K562 (cell line): ENCODE data around the gene TRIM27. TPM values are rescaled to one million over a fixed set of nuclear protein-coding genes. Genes with fewer than 3 reads are reported as not detected.
A peak's percentile ranks its signal among the peaks of the same experiment; 100 is the strongest.

Experiments used
- BACH1 ChIP-seq: fragments of 200-800 bp; sonication (Bioruptor generic); IDR thresholded peaks from 2 replicates; pipeline ENCODE4 v1.6.1; 2016; ENCODE audit warnings: missing genetic modification characterization, missing compliant biosample characterization
- EHMT2 ChIP-seq: fragments of 450-650 bp; IDR thresholded peaks from 2 replicates; pipeline ENCODE4 v1.6.1; 2018; ENCODE audit warnings: antibody characterized with exemption
- FOSL1 ChIP-seq: fragments of 200-800 bp; sonication (Bioruptor generic); conservative IDR thresholded peaks from 2 replicates; pipeline ENCODE4 v1.6.1; 2016; ENCODE audit warnings: missing genetic modification characterization, missing compliant biosample characterization
- MECOM ChIP-seq: fragments of 250-450 bp; sonication (Bioruptor Pico); IDR thresholded peaks from 2 replicates; pipeline ENCODE4 v1.8.0; 2022; ENCODE audit warnings: inconsistent platforms
- NCOA6 ChIP-seq: fragments of 450-650 bp; IDR thresholded peaks from 2 replicates; pipeline ENCODE4 v1.6.1; 2017; ENCODE audit warnings: mild to moderate bottlenecking
- NKRF ChIP-seq: fragments of 450-650 bp; IDR thresholded peaks from 2 replicates; pipeline ENCODE4 v1.6.1; 2016; ENCODE audit warnings: borderline replicate concordance
- PHB2 ChIP-seq: fragments of 450-650 bp; IDR thresholded peaks from 2 replicates; pipeline ENCODE4 v1.6.1; 2017; ENCODE audit warnings: low read depth
- PREB ChIP-seq: sonication (generic); formaldehyde crosslinking; IDR thresholded peaks from 2 replicates; pipeline ENCODE4 v1.8.1; 2023; ENCODE audit warnings: mild to moderate bottlenecking, missing genetic modification reagents
- RBM25 ChIP-seq: fragments of 200-400 bp; formaldehyde crosslinking; IDR thresholded peaks from 2 replicates; pipeline ENCODE4 v1.6.1; 2018; ENCODE audit warnings: low read length, low read depth, moderate library complexity; ENCODE audit not compliant: severe bottlenecking
- SAFB2 ChIP-seq: fragments of 200-400 bp; formaldehyde crosslinking; IDR thresholded peaks from 2 replicates; pipeline ENCODE4 v1.6.1; 2018; ENCODE audit warnings: borderline replicate concordance, low read length, low read depth, moderate library complexity; ENCODE audit not compliant: severe bottlenecking
- SIRT6 ChIP-seq: IDR thresholded peaks from one replicate; pipeline ENCODE4 v1.6.1; 2012; ENCODE audit warnings: low read depth, mild to moderate bottlenecking, control low read depth, inconsistent platforms, low read length, moderate library complexity
- SPI1 ChIP-seq: IDR thresholded peaks from 2 replicates; pipeline ENCODE4 v1.6.1; 2011; ENCODE audit warnings: low read depth, low read length, control low read depth, borderline replicate concordance
- TCF7L2 ChIP-seq: fragments of 150-350 bp; IDR thresholded peaks from 2 replicates; pipeline ENCODE4 v1.6.1; 2016; ENCODE audit warnings: low read depth, mild to moderate bottlenecking, low read length, moderate library complexity
- UBTF ChIP-seq, 2 experiments: IDR thresholded peaks; 2 replicates each; pipeline ENCODE4 v1.6.1; 2012; ENCODE audit warnings: improper control_type of control experiment in 2 of 2, low read depth in 2 of 2, low read length in 2 of 2, borderline replicate concordance in 1 of 2
- XRCC5 ChIP-seq: fragments of 200-400 bp; formaldehyde crosslinking; IDR thresholded peaks from 2 replicates; pipeline ENCODE4 v1.6.1; 2017; ENCODE audit warnings: low read depth, mild to moderate bottlenecking, low read length
- ZBED1 ChIP-seq: IDR thresholded peaks from 2 replicates; pipeline ENCODE4 v1.6.1; 2014
- ZNF408 ChIP-seq: fragments of 250-450 bp; sonication (Bioruptor Pico); IDR thresholded peaks from 2 replicates; pipeline ENCODE4 v1.4.0; 2020; ENCODE audit warnings: low read depth, mild to moderate bottlenecking, moderate library complexity
- ZNF561 ChIP-seq: fragments of 450-650 bp; formaldehyde crosslinking; conservative IDR thresholded peaks from 2 replicates; pipeline ENCODE4 v1.4.0; 2020; ENCODE audit warnings: mild to moderate bottlenecking, moderate library complexity
- polyA plus RNA-seq, 8 experiments: library from polyadenylated mRNA; depleted of rRNA in 4 of 8; stranded (reverse) in 5 of 8; unstranded in 3 of 8; fragments of >200 nt; fragmentation: Nextera tagmentation in 2 of 8; fragmentation: Illumina TruSeq in 1 of 8; extraction: Ambion mirVana in 2 of 8; extraction: Trizol in 1 of 8; gene quantifications; 2 replicates each; pipeline versions ENCODE4 v1.2.1 to v1.2.3, GENCODE V29; 2011 to 2014; ENCODE audit warnings: inconsistent platforms in 1 of 8, missing spikeins in 1 of 8
- total RNA-seq, 7 experiments: library from RNA; depleted of rRNA in 6 of 7; stranded (reverse); fragments of >200 nt in 6 of 7; fragmentation: Illumina TruSeq in 2 of 7; extraction: Trizol in 2 of 7; gene quantifications; 2 replicates each; pipeline versions ENCODE4 v1.2.1 to v1.2.3, GENCODE V29; 2011 to 2021; ENCODE audit warnings: low replicate concordance in 1 of 7
- TF ChIP-seq, protein P1 (sequence below): IDR thresholded peaks from 2 replicates; pipeline ENCODE4 v1.6.1; 2011; ENCODE audit warnings: borderline replicate concordance, low read depth, mild to moderate bottlenecking, moderate library complexity, low read length; ENCODE audit not compliant: insufficient read depth, poor library complexity, severe bottlenecking
- TF ChIP-seq, protein P2 (sequence below), 2 experiments: fragments of 450-650 bp; IDR thresholded peaks; 2 replicates each; pipeline ENCODE4 v1.6.1; 2016

The TRIM27 gene
- total and polyA plus RNA-seq, 9 of the 15 experiments (the other 6 are each of a cell fraction or from before 2014, with no cell fraction given): 37.7 to 235 (median 122) TPM

- no peak for TF ChIP-seq SIRT6
- peak; percentile 68; the same call in 1 of the 2 replicates for TF ChIP-seq SPI1
- no peak for TF ChIP-seq NCOA6
- 0 out of 2 replicates have a peak, but pooled peaks have one; percentile 3 for TF ChIP-seq ZBED1
- TF ChIP-seq FOSL1: no peak
- no peak for TF ChIP-seq EHMT2
- TF ChIP-seq, protein P1, sequence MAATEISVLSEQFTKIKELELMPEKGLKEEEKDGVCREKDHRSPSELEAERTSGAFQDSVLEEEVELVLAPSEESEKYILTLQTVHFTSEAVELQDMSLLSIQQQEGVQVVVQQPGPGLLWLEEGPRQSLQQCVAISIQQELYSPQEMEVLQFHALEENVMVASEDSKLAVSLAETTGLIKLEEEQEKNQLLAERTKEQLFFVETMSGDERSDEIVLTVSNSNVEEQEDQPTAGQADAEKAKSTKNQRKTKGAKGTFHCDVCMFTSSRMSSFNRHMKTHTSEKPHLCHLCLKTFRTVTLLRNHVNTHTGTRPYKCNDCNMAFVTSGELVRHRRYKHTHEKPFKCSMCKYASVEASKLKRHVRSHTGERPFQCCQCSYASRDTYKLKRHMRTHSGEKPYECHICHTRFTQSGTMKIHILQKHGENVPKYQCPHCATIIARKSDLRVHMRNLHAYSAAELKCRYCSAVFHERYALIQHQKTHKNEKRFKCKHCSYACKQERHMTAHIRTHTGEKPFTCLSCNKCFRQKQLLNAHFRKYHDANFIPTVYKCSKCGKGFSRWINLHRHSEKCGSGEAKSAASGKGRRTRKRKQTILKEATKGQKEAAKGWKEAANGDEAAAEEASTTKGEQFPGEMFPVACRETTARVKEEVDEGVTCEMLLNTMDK: no peak
- TF ChIP-seq PREB (CRISPR knock-in tag): peak; percentile 43; the same call in 1 of the 2 replicates
- peak; percentile 40; the same call in 1 of the 2 replicates for TF ChIP-seq PHB2
- no peak for TF ChIP-seq UBTF (IDR thresholded peaks at IDR 0.05; ENCODE audit: borderline replicate concordance in 1 of 2, low read depth in 2 of 2, low read length in 2 of 2)
- no peak for TF ChIP-seq ZNF408 (CRISPR knock-in tag)
- TF ChIP-seq XRCC5: no peak
- TF ChIP-seq MECOM (CRISPR knock-in tag): no peak
- TF ChIP-seq, protein P2, sequence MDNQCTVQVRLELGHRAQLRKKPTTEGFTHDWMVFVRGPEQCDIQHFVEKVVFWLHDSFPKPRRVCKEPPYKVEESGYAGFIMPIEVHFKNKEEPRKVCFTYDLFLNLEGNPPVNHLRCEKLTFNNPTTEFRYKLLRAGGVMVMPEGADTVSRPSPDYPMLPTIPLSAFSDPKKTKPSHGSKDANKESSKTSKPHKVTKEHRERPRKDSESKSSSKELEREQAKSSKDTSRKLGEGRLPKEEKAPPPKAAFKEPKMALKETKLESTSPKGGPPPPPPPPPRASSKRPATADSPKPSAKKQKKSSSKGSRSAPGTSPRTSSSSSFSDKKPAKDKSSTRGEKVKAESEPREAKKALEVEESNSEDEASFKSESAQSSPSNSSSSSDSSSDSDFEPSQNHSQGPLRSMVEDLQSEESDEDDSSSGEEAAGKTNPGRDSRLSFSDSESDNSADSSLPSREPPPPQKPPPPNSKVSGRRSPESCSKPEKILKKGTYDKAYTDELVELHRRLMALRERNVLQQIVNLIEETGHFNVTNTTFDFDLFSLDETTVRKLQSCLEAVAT (IDR thresholded peaks at IDR 0.05): peak; percentile 24 to 48; a peak in 3 of 4 replicates
- no peak for TF ChIP-seq BACH1 (tag)
- peak; percentile 44; the same call in 1 of the 2 replicates for TF ChIP-seq NKRF
- no peak for TF ChIP-seq TCF7L2
- no peak for TF ChIP-seq SAFB2
- TF ChIP-seq ZNF561 (CRISPR knock-in tag): no peak
- TF ChIP-seq RBM25: no peak
Measured at GRCh38 chr6:28922821-28923317, 916 bp downstream of the TRIM27 start (continued).
